Spleen (tissue), 7 donors: ENCODE data around the gene NCOA4.

Experiments used
- POLR2A ChIP-seq, 3 donors: fragments of 450-650 bp; IDR thresholded peaks; one replicate each; pipeline ENCODE4 v1.5.1; 2017; ENCODE audit warnings: antibody characterized with exemption in 3 of 3, mild to moderate bottlenecking in 1 of 3
- POLR2AphosphoS5 ChIP-seq, 3 donors: sonication (generic); formaldehyde crosslinking; IDR thresholded peaks; one replicate each; pipeline ENCODE4 v1.5.1; 2017; ENCODE audit warnings: antibody characterized with exemption in 3 of 3
- TF ChIP-seq, protein P1 (sequence below), 11 experiments: fragments of 200-600 bp in 7 of 11; fragments of 450-650 bp in 4 of 11; sonication (generic) in 4 of 11; IDR thresholded peaks in 8 of 11; conservative IDR thresholded peaks in 3 of 11; 1 replicate in 7 of 11; 2 replicates in 4 of 11; pipeline versions ENCODE4 v1.4.0 to v1.8.0; 2016 to 2021; ENCODE audit warnings: antibody characterized with exemption in 11 of 11, inconsistent platforms in 4 of 11, mild to moderate bottlenecking in 1 of 11
- donor health status: DM: no; HTN: no; CAD: no; lungs with moderate emphysema.
- donor health status: DM: no; HTN: no; CAD: no.
- donor health status: DM: no; HTN: no; CAD: no.

GRCh38 chr10:46050941-46051623, 20.7 kb upstream of the NCOA4 start:
- TF ChIP-seq, protein P1, sequence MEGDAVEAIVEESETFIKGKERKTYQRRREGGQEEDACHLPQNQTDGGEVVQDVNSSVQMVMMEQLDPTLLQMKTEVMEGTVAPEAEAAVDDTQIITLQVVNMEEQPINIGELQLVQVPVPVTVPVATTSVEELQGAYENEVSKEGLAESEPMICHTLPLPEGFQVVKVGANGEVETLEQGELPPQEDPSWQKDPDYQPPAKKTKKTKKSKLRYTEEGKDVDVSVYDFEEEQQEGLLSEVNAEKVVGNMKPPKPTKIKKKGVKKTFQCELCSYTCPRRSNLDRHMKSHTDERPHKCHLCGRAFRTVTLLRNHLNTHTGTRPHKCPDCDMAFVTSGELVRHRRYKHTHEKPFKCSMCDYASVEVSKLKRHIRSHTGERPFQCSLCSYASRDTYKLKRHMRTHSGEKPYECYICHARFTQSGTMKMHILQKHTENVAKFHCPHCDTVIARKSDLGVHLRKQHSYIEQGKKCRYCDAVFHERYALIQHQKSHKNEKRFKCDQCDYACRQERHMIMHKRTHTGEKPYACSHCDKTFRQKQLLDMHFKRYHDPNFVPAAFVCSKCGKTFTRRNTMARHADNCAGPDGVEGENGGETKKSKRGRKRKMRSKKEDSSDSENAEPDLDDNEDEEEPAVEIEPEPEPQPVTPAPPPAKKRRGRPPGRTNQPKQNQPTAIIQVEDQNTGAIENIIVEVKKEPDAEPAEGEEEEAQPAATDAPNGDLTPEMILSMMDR (IDR thresholded peaks at IDR 0.05 in 8 of 11, conservative IDR thresholded peaks at IDR 0.05 in 3 of 11), result no peak
- no peak for TF ChIP-seq POLR2AphosphoS5 (IDR thresholded peaks at IDR 0.05)
- TF ChIP-seq POLR2A (IDR thresholded peaks at IDR 0.05), result no peak
